Hindlimb muscle (tissue), 1 donor: ENCODE results near the gene CHRNB2. TPM values are rescaled to one million over a fixed set of nuclear protein-coding genes. Genes with fewer than 3 reads are reported as not detected.

Experiments used
- DNase-seq: peaks from one replicate; pipeline ENCODE4 v3.0.0-alpha.2; 2013
- polyA plus RNA-seq: library from polyadenylated mRNA; unstranded; fragments of 120-200 nt; gene quantifications from one replicate; pipeline ENCODE4 v1.2.1, GENCODE V29; 2013; ENCODE audit not compliant: insufficient read length

The CHRNB2 gene
- polyA plus RNA-seq, 1 donor = 0.26 TPM

DNA sequence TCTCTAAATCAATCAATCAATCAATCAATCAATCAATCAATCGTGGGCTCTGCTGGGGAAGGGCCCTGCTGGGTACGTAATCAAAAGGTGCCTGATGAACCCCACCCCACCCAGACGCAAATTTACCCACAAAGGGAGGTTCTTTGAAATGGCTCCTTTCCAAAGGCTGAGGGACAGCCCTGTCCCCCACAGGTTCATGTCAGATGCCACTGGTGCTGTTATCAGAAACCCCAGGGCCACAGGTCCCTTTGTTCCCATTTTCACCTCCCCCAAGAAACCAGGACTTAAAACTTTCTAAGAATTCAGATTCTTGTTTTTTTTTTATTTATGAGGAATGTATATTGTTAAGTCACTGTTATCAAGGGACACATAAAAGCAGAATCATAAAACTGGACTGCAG lies 14.2 kb downstream of the CHRNB2 start:
- DNase-seq = no peak

- no peak for DNase-seq
Measured at GRCh38 chr1:154582885-154583284, 15.3 kb downstream of the CHRNB2 start.

GRCh38 chr1:154583773-154584172 lies 16.2 kb downstream of the CHRNB2 start:
- no peak for DNase-seq

GRCh38 chr1:154584267-154584994 lies 16.9 kb downstream of the CHRNB2 start:
- no peak for DNase-seq

GRCh38 chr1:154586231-154586630 lies 18.7 kb downstream of the CHRNB2 start:
- DNase-seq = no peak

- DNase-seq = no peak
Measured at GRCh38 chr1:154586641-154587040, 19.1 kb downstream of the CHRNB2 start.

DNA sequence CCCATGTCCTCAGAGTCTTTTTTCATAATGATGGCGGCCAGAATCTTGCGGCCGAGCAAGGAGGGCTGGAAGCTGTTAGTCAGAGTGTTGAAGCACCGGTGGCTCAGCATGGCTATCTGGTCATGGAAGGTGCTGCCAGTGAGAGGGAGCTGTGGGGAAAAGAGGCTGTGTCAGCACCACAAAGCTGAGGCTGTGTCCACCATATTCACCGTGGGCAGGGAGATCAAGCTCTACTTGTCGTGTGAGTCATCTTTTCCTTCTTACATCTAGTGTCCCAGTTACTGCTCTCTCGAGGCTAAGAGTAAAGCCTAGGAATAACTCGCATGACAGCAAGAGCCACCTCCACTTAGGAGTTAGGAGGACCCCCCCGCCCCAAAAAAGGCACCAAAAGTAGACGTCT lies 22.2 kb downstream of the CHRNB2 start:
- DNase-seq = no peak

GRCh38 chr1:154590756-154591155 lies 23.2 kb downstream of the CHRNB2 start:
- DNase-seq = no peak

GRCh38 chr1:154591206-154591605 lies 23.6 kb downstream of the CHRNB2 start:
- no peak for DNase-seq

DNA sequence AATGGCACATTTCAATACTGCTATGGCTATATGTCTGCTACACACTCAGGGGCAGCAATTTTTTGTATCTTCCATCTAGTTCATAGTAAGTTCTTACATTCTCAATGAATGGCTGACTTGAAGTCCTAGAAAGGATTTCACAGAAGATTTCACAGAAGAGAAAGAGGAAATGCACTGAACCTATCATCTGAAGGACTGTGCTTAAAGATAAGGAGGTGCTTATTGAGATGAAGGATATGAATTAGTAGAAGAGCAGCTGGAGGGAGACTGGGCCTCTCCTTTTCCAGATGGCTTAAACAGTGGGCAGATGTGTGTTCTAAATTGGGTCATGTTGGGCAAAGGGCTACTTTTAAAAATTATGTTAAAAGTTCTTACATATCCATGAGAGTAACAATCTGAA lies 25.8 kb downstream of the CHRNB2 start:
- DNase-seq = no peak

- no peak for DNase-seq
Measured at GRCh38 chr1:154594811-154595210, 27.2 kb downstream of the CHRNB2 start.

- no peak for DNase-seq
Measured at GRCh38 chr1:154595621-154596020, 28.0 kb downstream of the CHRNB2 start.

GRCh38 chr1:154598871-154599635 lies 31.5 kb downstream of the CHRNB2 start:
- DNase-seq = no peak

GRCh38 chr1:154599658-154600057 lies 32.1 kb downstream of the CHRNB2 start:
- DNase-seq = no peak

DNA sequence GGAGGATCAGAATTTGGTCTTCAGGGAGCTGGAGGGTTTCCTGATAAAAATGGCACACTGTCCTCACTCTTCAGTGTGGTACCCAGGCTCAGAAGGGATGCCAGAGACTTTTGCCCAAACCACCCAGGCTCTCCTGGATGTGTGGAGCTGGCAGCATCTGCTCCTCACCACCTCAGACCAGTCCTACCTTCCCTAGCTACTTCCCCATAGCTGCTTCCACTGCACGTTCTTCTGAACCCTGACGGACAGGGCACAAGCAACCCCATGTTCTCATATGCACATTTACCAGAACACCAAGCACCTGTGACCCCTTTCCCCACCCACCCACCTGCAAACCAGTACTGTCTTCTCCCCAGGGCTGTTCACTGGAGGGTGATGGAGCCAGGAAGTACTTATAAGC lies 35.7 kb downstream of the CHRNB2 start:
- no peak for DNase-seq

GRCh38 chr1:154605534-154605933 lies 38.0 kb downstream of the CHRNB2 start:
- no peak for DNase-seq

DNA sequence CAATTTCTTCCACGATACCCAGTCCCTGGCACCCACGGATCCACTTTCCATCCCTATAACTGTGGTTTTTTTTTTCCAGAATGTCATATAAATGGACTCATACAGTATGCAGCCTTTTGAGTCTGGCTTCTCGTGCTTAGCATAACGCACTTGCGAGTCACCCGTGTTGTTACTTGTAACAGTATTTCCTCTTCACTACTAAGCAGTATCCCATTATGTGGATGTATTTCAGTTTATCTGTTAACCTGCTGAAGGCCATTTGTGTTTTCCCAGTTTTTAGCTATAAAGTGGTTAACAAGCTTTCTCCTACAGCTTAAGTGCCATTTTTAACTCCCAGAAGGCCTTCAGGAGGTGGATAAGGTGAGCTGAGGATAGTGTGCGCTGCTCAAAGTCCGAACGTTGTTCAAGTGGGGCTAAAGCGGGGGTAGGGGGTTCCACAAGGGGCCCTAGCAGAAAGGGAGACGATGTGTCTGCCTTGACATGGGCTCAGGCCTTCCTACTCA lies 39.6 kb downstream of the CHRNB2 start:
- no peak for DNase-seq

DNA sequence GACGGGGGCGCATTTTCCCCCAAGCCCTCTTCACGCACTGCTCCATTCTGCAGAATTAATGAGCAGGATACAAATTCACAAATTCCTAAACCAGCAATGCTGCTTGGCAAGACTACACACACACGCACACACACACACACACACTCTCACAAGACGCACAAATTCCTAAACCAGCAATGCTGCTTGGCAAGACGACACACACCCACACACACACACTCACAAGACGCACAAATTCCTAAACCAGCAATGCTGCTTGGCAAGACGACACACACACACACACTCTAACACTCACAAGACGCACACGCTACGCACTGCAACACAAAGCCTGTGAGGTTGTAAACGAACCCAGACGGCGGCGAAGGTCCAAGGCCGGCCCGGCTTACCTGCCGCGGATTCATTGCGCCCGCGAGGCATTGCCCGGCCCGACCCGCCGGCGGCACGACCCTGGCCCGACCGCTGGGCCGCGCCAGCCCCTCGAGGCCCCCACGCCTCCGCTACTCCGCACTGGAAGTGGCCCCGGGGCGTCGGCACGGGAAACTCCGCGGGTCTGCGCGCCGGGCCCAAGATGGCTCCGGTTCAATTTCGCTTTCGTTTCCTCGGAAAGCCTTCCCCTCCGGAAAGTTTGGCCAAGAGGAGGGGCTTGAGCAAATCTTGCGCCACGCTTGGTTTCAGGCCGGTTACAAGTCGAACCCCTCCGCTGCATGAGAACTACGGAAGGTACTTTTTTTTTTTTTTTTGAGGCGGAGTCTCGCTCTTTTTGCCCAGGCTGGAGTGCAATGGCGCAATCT lies 40.2 kb downstream of the CHRNB2 start, which contains the start of gene ADAR:
ADAR (minus strand) TSS at position 578 of the 788 bp plus-strand sequence; CDS start at position 398, 180 bp downstream.
- peak; percentile 97 for DNase-seq

- DNase-seq = peak; percentile 63
Measured at GRCh38 chr1:154608397-154609270, 41.1 kb downstream of the CHRNB2 start.

- no peak for DNase-seq
Measured at GRCh38 chr1:154609398-154610380, 42.1 kb downstream of the CHRNB2 start.
